IMR-90 (cell line): ENCODE measurements around the gene SEC16B. TPM values are rescaled to one million over a fixed set of nuclear protein-coding genes. Genes with fewer than 3 reads are reported as not detected.
A peak's percentile ranks its signal among the peaks of the same experiment; 100 is the strongest.

ENCODE experiments used
- ATAC-seq: fragments of 200-7000 bp; cut with Tn5 transposase; 2 replicates; pipeline ENCODE4 v1.9.1; 2020; ENCODE audit warnings: low read depth, mild to moderate bottlenecking, moderate library complexity
- BruUV-seq: library from RNA; stranded (reverse); fragments of 400-500 nt; replicated peaks from 2 replicates; lab custom pipeline; 2021; lab: Mats Ljungman, UMichigan
- CTCF ChIA-PET: fragments of 300-600 bp; formaldehyde crosslinking; extraction: SDS; loops from one replicate; lab custom pipeline; 2021; ENCODE audit warnings: antibody characterized with exemption; lab: Yijun Ruan, JAX
- POLR2A ChIA-PET: fragments of 300-600 bp; sonication (Branson Sonifier 250); formaldehyde crosslinking; loops from one replicate; lab custom pipeline; 2022; ENCODE audit warnings: antibody characterized with exemption; ENCODE audit not compliant: unreplicated experiment; lab: Charles Lee
- DNase-seq: peaks from one replicate; pipeline ENCODE4 v3.0.0; 2013
- H2AFZ ChIP-seq: replicated peaks from 2 replicates; pipeline ENCODE3; 2013; ENCODE audit warnings: low read length, mild to moderate bottlenecking; ENCODE audit not compliant: poor library complexity
- H2AK5ac ChIP-seq: 2 replicates; pipeline ENCODE4 v1.6.1; 2013; ENCODE audit warnings: low read depth, low read length, inconsistent platforms
- H2AK9ac ChIP-seq: replicated peaks from 2 replicates; pipeline ENCODE3; 2013; ENCODE audit warnings: mild to moderate bottlenecking, low read depth, low read length, moderate library complexity; ENCODE audit not compliant: poor library complexity
- H2BK120ac ChIP-seq: 2 replicates; pipeline ENCODE4 v1.6.1; 2013; ENCODE audit warnings: low read depth, low read length, inconsistent platforms
- H2BK15ac ChIP-seq: 3 replicates; pipeline ENCODE4 v1.6.1; 2013; ENCODE audit warnings: low read depth, low read length, inconsistent platforms
- H2BK20ac ChIP-seq: 2 replicates; pipeline ENCODE4 v1.6.1; 2013; ENCODE audit warnings: low read depth, mild to moderate bottlenecking, inconsistent platforms, low read length, moderate library complexity
- H2BK5ac ChIP-seq: 2 replicates; pipeline ENCODE4 v1.6.1; 2013; ENCODE audit warnings: mild to moderate bottlenecking, low read depth, low read length, inconsistent platforms; ENCODE audit not compliant: poor library complexity, severe bottlenecking
- H3K14ac ChIP-seq: replicated peaks from 2 replicates; pipeline ENCODE4 v1.6.1; 2013; ENCODE audit warnings: low read depth, low read length, inconsistent platforms
- H3K18ac ChIP-seq: 2 replicates; pipeline ENCODE4 v1.6.1; 2013; ENCODE audit warnings: low read depth, low read length, control low read depth
- H3K23ac ChIP-seq: 2 replicates; pipeline ENCODE4 v1.6.1; 2013; ENCODE audit warnings: low read depth, low read length, inconsistent platforms
- H3K27ac ChIP-seq: 2 replicates; pipeline ENCODE4 v1.5.1; 2013; ENCODE audit warnings: mild to moderate bottlenecking, control low read depth, low read length; ENCODE audit not compliant: insufficient read depth
- H3K27me3 ChIP-seq: 2 replicates; pipeline ENCODE4 v1.6.1; 2013; ENCODE audit warnings: low read length; ENCODE audit not compliant: control insufficient read depth, insufficient read depth
- H3K36me3 ChIP-seq: 2 replicates; pipeline ENCODE4 v1.6.1; 2013; ENCODE audit warnings: low read length, mixed read lengths; ENCODE audit not compliant: control insufficient read depth, insufficient read depth
- H3K4ac ChIP-seq: 2 replicates; pipeline ENCODE4 v1.6.1; 2013; ENCODE audit warnings: low read depth, low read length, inconsistent platforms
- H3K4me1 ChIP-seq: 2 replicates; pipeline ENCODE4 v1.6.1; 2013; ENCODE audit warnings: low read length, mixed read lengths; ENCODE audit not compliant: control insufficient read depth, insufficient read depth
- H3K4me2 ChIP-seq: 2 replicates; pipeline ENCODE4 v1.6.1; 2013; ENCODE audit warnings: low read depth, mild to moderate bottlenecking, control low read depth, low read length, moderate library complexity
- H3K4me3 ChIP-seq: 2 replicates; pipeline ENCODE4 v1.5.1; 2013; ENCODE audit warnings: low read depth, mild to moderate bottlenecking, control low read depth, low read length, moderate library complexity; ENCODE audit not compliant: insufficient read depth
- H3K56ac ChIP-seq: 2 replicates; pipeline ENCODE4 v1.6.1; 2013; ENCODE audit warnings: low read length, inconsistent platforms; ENCODE audit not compliant: insufficient read depth; ENCODE audit errors: extremely low read depth
- H3K79me1 ChIP-seq, 2 experiments: 2 replicates each; pipeline ENCODE4 v1.6.1; 2013; ENCODE audit warnings: low read length in 2 of 2, inconsistent platforms in 1 of 2, low read depth in 1 of 2
- H3K9ac ChIP-seq: 2 replicates; pipeline ENCODE4 v1.6.1; 2013; ENCODE audit warnings: low read depth, low read length, control low read depth
- H3K9me1 ChIP-seq: 2 replicates; pipeline ENCODE4 v1.6.1; 2013; ENCODE audit warnings: low read length, inconsistent platforms; ENCODE audit not compliant: insufficient read depth
- H3K9me3 ChIP-seq: 2 replicates; pipeline ENCODE4 v1.6.1; 2013; ENCODE audit warnings: low read length; ENCODE audit not compliant: control insufficient read depth, insufficient read depth
- H4K20me1 ChIP-seq: 2 replicates; pipeline ENCODE4 v1.6.1; 2013; ENCODE audit warnings: low read length, inconsistent platforms; ENCODE audit not compliant: insufficient read depth
- H4K5ac ChIP-seq: 2 replicates; pipeline ENCODE4 v1.6.1; 2013; ENCODE audit warnings: mild to moderate bottlenecking, low read depth, low read length, control low read depth
- H4K8ac ChIP-seq, 2 experiments: 2 replicates each; pipeline ENCODE4 v1.6.1; 2013; ENCODE audit warnings: low read depth in 2 of 2, low read length in 2 of 2, control low read depth in 1 of 2, inconsistent platforms in 1 of 2
- H4K91ac ChIP-seq: 2 replicates; pipeline ENCODE4 v1.6.1; 2013; ENCODE audit warnings: low read depth, low read length, inconsistent platforms; ENCODE audit not compliant: insufficient read depth
- BHLHE40 ChIP-seq: fragments of 150-350 bp; IDR thresholded peaks from 2 replicates; pipeline ENCODE4 v1.6.1; 2016; ENCODE audit warnings: mild to moderate bottlenecking, low read depth, low read length
- CEBPB ChIP-seq: IDR thresholded peaks from 2 replicates; pipeline ENCODE4 v1.6.1; 2012; ENCODE audit warnings: low read depth, low read length, improper control_type of control experiment
- CHD1 ChIP-seq: IDR thresholded peaks from 2 replicates; pipeline ENCODE4 v1.6.1; 2012; ENCODE audit warnings: low read depth, low read length, improper control_type of control experiment
- CTCF ChIP-seq: conservative IDR thresholded peaks from 2 replicates; pipeline ENCODE4 v1.5.1; 2012; ENCODE audit warnings: mild to moderate bottlenecking, low read depth, low read length, improper control_type of control experiment
- ELK1 ChIP-seq: fragments of 150-350 bp; IDR thresholded peaks from 2 replicates; pipeline ENCODE4 v1.6.1; 2016; ENCODE audit warnings: low read depth, mild to moderate bottlenecking, low read length, moderate library complexity, borderline replicate concordance
- FOS ChIP-seq: fragments of 150-350 bp; IDR thresholded peaks from 2 replicates; pipeline ENCODE4 v1.6.1; 2016; ENCODE audit warnings: low read depth, low read length
- MAFK ChIP-seq: IDR thresholded peaks from 2 replicates; pipeline ENCODE4 v1.6.1; 2012; ENCODE audit warnings: low read depth, low read length, improper control_type of control experiment
- POLR2A ChIP-seq: IDR thresholded peaks from 2 replicates; pipeline ENCODE4 v1.6.1; 2012; ENCODE audit warnings: mild to moderate bottlenecking, low read depth, low read length
- RAD21 ChIP-seq: IDR thresholded peaks from 2 replicates; pipeline ENCODE4 v1.6.1; 2012; ENCODE audit warnings: low read length, improper control_type of control experiment
- RCOR1 ChIP-seq: IDR thresholded peaks from 2 replicates; pipeline ENCODE4 v1.6.1; 2012; ENCODE audit warnings: mild to moderate bottlenecking, low read length, improper control_type of control experiment; ENCODE audit not compliant: insufficient replicate concordance
- RFX5 ChIP-seq: IDR thresholded peaks from 2 replicates; pipeline ENCODE4 v1.8.0; 2012; ENCODE audit warnings: low read depth, mild to moderate bottlenecking, low read length, moderate library complexity
- WGBS, 2 experiments: methylation state at CpG; one replicate each; pipeline versions ENCODE4 v1.1.5 to v1.1.7; 2013; ENCODE audit warnings: missing lambda C conversion rate in 2 of 2; ENCODE audit not compliant: insufficient read length in 1 of 2; ENCODE audit errors: extremely low coverage in 2 of 2; 5-methylcytosine and 5-hydroxymethylcytosine counted together
- dilution Hi-C: fragments of 300-500 bp; cut with HindIII; formaldehyde crosslinking; loops from one replicate; pipeline ENCODE4 v1.14.3; 2018; ENCODE audit warnings: low sequenced_read_pairs; ENCODE audit not compliant: unreplicated experiment
- in situ Hi-C: fragments of 300-500 bp; cut with MboI; formaldehyde crosslinking; loops from 3 replicates; pipeline ENCODE4 v1.14.3; 2019; ENCODE audit warnings: low sequenced_read_pairs, inconsistent platforms, mixed read lengths
- intact Hi-C: fragments of 100-400 bp; cut with micrococcal nuclease; formaldehyde crosslinking; loops from 2 replicates; pipeline ENCODE4 v1.10.0; 2022
- polyA plus RNA-seq, 3 experiments: library from polyadenylated mRNA; depleted of rRNA; stranded (reverse); fragments of >200 nt; gene quantifications; 2 replicates each; pipeline ENCODE4 v1.2.3, GENCODE V29; 2012; ENCODE audit warnings: low replicate concordance in 1 of 3
- total RNA-seq: library from RNA; depleted of rRNA; stranded (reverse); fragments of >200 nt; gene quantifications from 2 replicates; pipeline ENCODE4 v1.2.3, GENCODE V29; 2012
- TF ChIP-seq, protein P1 (sequence below): fragments of 150-350 bp; IDR thresholded peaks from 2 replicates; pipeline ENCODE4 v1.6.1; 2017; ENCODE audit warnings: mild to moderate bottlenecking, antibody characterized with exemption, low read length, low read depth

The SEC16B gene
- total and polyA plus RNA-seq, 2 of the 4 experiments (the other 2 are of a cell fraction): 4.3 TPM

DNA sequence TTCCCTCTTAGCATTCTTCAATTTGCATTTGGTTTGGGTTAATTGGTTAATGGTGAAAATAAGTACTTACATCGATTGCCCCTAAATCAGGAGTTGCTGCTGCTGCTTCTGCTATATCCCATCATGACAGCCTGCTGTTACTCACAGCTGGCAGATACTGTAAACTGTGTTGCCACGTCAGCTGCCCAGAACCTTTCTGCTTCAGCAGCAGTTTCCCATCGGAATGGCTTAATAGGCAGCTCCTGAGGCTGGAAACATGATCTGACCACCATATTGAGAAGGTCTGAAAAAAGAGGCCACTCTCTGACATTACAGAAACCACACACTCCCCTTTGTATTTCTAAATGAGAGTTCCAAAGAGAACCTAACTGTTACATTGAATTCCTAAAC is 14.3 kb upstream of the SEC16B start (continued):
- 0 out of 2 replicates have a peak, but pooled peaks have one; percentile 35 for TF ChIP-seq FOS

DNA sequence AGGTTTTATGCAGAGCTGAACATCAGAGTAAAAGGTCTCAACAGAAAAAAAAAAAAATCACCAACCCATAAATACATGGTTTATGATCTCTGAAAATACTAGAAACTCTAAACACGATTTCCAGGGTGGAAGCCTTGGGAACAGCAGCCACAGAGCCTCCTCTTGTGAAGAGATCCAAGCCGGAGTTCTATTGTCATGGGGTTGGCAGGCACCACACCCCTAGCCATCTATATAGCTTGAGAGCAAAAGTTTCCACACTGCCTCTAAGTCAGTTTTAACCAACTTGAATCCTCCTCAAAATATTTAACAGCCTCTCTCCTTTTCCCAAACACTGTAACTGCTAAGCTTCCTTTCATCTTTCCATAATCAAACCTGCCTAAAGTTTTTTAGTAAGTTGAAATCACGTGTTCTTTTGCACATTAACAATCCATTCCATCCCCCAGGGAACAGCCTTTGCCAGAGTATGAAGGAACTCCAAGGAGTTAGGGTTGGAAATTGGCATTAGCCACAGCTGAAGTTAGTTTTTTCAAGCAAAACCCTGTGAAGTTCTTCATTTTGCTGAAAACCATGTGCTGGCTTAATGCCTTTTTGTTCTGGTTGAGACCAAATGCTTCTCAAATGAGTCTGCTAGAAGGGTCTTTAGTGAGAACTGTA is 13.8 kb upstream of the SEC16B start:
- H2AK9ac ChIP-seq: no peak overlapping the region
- peaks cover 0 to 3% of the 10 kb centered on the region in 2 experiments; a peak in 1 of 4 replicates for H3K79me1 ChIP-seq
- H4K5ac ChIP-seq: no peak overlapping the region
- H3K4me2 ChIP-seq: peak overlapping the region; percentile 53
- BruUV-seq: no TSS peak
- no CpG with 5 or more reads among the region's 3 CpGs for WGBS, 2 experiments
- H3K36me3 ChIP-seq: no peaks in the 10 kb centered on the region
- no peak overlapping the region for H3K18ac ChIP-seq
- H2BK5ac ChIP-seq: peak overlapping the region; percentile 15
- H2AFZ ChIP-seq: peak overlapping the region; percentile 29
- no peaks in the 10 kb centered on the region for H3K9me1 ChIP-seq
- no peak overlapping the region for H3K4me3 ChIP-seq
- H3K9me3 ChIP-seq: no peaks in the 10 kb centered on the region
- no peak overlapping the region for H3K9ac ChIP-seq
- no peaks in the 10 kb centered on the region for H3K27me3 ChIP-seq
- ATAC-seq (peak; percentile 45), DNase-seq (peak; percentile 10)
- peak overlapping the region; percentile 17; the same call in 1 of the 2 replicates for H2BK20ac ChIP-seq
- H2BK120ac ChIP-seq: peak overlapping the region; percentile 35; the same call in 1 of the 2 replicates
- H3K4me1 ChIP-seq: peaks cover 2% of the 10 kb centered on the region; the same call in 1 of the 2 replicates
- H3K56ac ChIP-seq: no peak overlapping the region; the same call in 1 of the 2 replicates
- ChIA-PET POLR2A (no interaction called here), CTCF (interaction anchor here (0.7 kb wide), 1 partner anchor 214 kb away, joined by 3 read pairs; no protein-coding TSS in a partner anchor)
- H3K27ac ChIP-seq: no peak overlapping the region
- H3K4ac ChIP-seq: peak overlapping the region; percentile 55; the same call in 1 of the 2 replicates
- in situ Hi-C loops: no loop called here
- intact Hi-C loops: no loop called here
- H2BK15ac ChIP-seq: no peak overlapping the region
- H2AK5ac ChIP-seq: no peak overlapping the region
- peak overlapping the region in 1 of 2 experiments; percentile 62; a peak in 2 of 4 replicates for H4K8ac ChIP-seq
- no peaks in the 10 kb centered on the region for H4K20me1 ChIP-seq
- H3K23ac ChIP-seq: peak overlapping the region; percentile 36; the same call in 1 of the 2 replicates
- H3K14ac ChIP-seq: peak overlapping the region; percentile 39
- peak overlapping the region; percentile 11; the same call in 1 of the 2 replicates for H4K91ac ChIP-seq
- dilution Hi-C loops: no loop called here
- TF ChIP-seq CEBPB (no peak), POLR2A (no peak), CHD1 (no peak), MAFK (no peak), FOS (no peak), RFX5 (no peak), ELK1 (no peak), RAD21 (no peak), CTCF (no peak), BHLHE40 (no peak), RCOR1 (no peak)
- TF ChIP-seq, protein P1, sequence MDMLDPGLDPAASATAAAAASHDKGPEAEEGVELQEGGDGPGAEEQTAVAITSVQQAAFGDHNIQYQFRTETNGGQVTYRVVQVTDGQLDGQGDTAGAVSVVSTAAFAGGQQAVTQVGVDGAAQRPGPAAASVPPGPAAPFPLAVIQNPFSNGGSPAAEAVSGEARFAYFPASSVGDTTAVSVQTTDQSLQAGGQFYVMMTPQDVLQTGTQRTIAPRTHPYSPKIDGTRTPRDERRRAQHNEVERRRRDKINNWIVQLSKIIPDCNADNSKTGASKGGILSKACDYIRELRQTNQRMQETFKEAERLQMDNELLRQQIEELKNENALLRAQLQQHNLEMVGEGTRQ: no peak
